Activated CD4-positive, alpha-beta T cell treated with anti-CD3 and anti-CD28 coated beads for 36 hours (primary cell): ENCODE data around the gene SLC48A1. TPM values are rescaled to one million over a fixed set of nuclear protein-coding genes. Genes with fewer than 3 reads are reported as not detected.

Experiments used
- ATAC-seq: fragments of 200-7000 bp; cut with Tn5 transposase; one replicate; pipeline ENCODE4 v1.10.0; 2021; ENCODE audit warnings: mild to moderate bottlenecking, moderate library complexity
- CTCF ChIA-PET: fragments of 350-600 bp; sonication (Branson Sonifier 250); formaldehyde crosslinking; loops from one replicate; lab custom pipeline; 2021; ENCODE audit warnings: antibody characterized with exemption; lab: Charles Lee
- POLR2A ChIA-PET: fragments of 350-600 bp; sonication (Branson Sonifier 250); formaldehyde crosslinking; loops from one replicate; lab custom pipeline; 2021; ENCODE audit warnings: antibody characterized with exemption, inconsistent platforms; lab: Charles Lee
- DNase-seq: peaks from one replicate; pipeline ENCODE4 v3.0.0-alpha.2; 2020
- H3K27ac Mint-ChIP-seq: one replicate; pipeline ENCODE4 v1.8.0; 2021; ENCODE audit warnings: mixed read lengths
- H3K27me3 Mint-ChIP-seq: one replicate; pipeline ENCODE4 v1.8.0; 2021; ENCODE audit warnings: mixed read lengths
- H3K36me3 Mint-ChIP-seq: one replicate; pipeline ENCODE4 v1.8.0; 2021; ENCODE audit warnings: low read depth, mixed read lengths
- H3K4me1 Mint-ChIP-seq: one replicate; pipeline ENCODE4 v1.8.0; 2021; ENCODE audit warnings: mixed read lengths
- H3K4me3 Mint-ChIP-seq: one replicate; pipeline ENCODE4 v1.8.0; 2021; ENCODE audit warnings: mild to moderate bottlenecking, moderate library complexity, mixed read lengths
- H3K9me3 Mint-ChIP-seq: one replicate; pipeline ENCODE4 v1.8.0; 2021; ENCODE audit warnings: low read depth, mixed read lengths
- intact Hi-C, 2 experiments: fragments of 100-400 bp; cut with DNase I in 1 of 2; cut with micrococcal nuclease in 1 of 2; formaldehyde crosslinking; loops; one replicate each; pipeline versions ENCODE4 v1.14.2 to v1.15.1; 2022 to 2024; cut with DNase I, micrococcal nuclease
- total RNA-seq, 2 experiments: library from RNA; stranded (reverse); gene quantifications; one replicate each; pipeline ENCODE4 v1.2.3, GENCODE V29; 2021

The SLC48A1 gene
- total RNA-seq, 2 experiments from 2014 or later = 5.9 to 8.5 TPM

GRCh38 chr12:47777151-47777550 lies 4.1 kb downstream of the SLC48A1 start:
- POLR2A ChIA-PET = interaction anchor here (0.7 to 1.0 kb wide), 3 partner anchors 24 to 57 kb away, joined by 3 to 5 read pairs (median 3); no protein-coding TSS in a partner anchor
- intact Hi-C loops = loop anchor here (5.0 to 10.0 kb wide), 2 partner anchors 125 to 742 kb away; no protein-coding TSS in a partner anchor
- DNase-seq = no peak
- no peak overlapping the region for H3K27ac Mint-ChIP-seq
- CTCF ChIA-PET = interaction anchor here (0.5 to 18.7 kb wide), 15 partner anchors 8 to 390 kb away, joined by 3 to 449 read pairs (median 6); partner anchors contain the start of genes ENDOU, RPAP3 and TMEM106C
- H3K4me3 Mint-ChIP-seq = no peak overlapping the region
- no peaks in the 10 kb centered on the region for H3K9me3 Mint-ChIP-seq
- no peaks in the 10 kb centered on the region for H3K27me3 Mint-ChIP-seq
- H3K4me1 Mint-ChIP-seq = peaks cover 37% of the 10 kb centered on the region
- ATAC-seq = no peak
- H3K36me3 Mint-ChIP-seq = peaks cover 3% of the 10 kb centered on the region

GRCh38 chr12:47777741-47778558 lies 4.9 kb downstream of the SLC48A1 start:
- Mint-ChIP-seq H3K27ac (no peak overlapping the region), H3K36me3 (peaks cover 5% of the 10 kb centered on the region), H3K4me1 (peaks cover 37% of the 10 kb centered on the region), H3K4me3 (no peak overlapping the region), H3K9me3 (no peaks in the 10 kb centered on the region), H3K27me3 (no peaks in the 10 kb centered on the region)
- ATAC-seq (no peak), DNase-seq (no peak)
- CTCF ChIA-PET = interaction anchor here (0.6 to 18.7 kb wide), 21 partner anchors 10 to 389 kb away, joined by 3 to 449 read pairs (median 6); partner anchors contain the start of genes ENDOU, RAPGEF3 and RPAP3
- POLR2A ChIA-PET = interaction anchor here (0.7 to 1.0 kb wide), 3 partner anchors 23 to 56 kb away, joined by 3 to 5 read pairs (median 3); no protein-coding TSS in a partner anchor
- intact Hi-C loops = loop anchor here (5.0 to 10.0 kb wide), 2 partner anchors 126 to 743 kb away; no protein-coding TSS in a partner anchor

GRCh38 chr12:47778881-47779280 lies 5.8 kb downstream of the SLC48A1 start:
- ChIA-PET CTCF (interaction anchor here (0.7 to 18.7 kb wide), 21 partner anchors 11 to 176 kb away, joined by 3 to 449 read pairs (median 5); partner anchors contain the start of genes ENDOU, RAPGEF3 and RPAP3), POLR2A (interaction anchor here (1.2 kb wide), 1 partner anchor 29 kb away, joined by 3 read pairs; no protein-coding TSS in a partner anchor)
- no peak overlapping the region for H3K4me3 Mint-ChIP-seq
- H3K4me1 Mint-ChIP-seq = peaks cover 33% of the 10 kb centered on the region
- peaks cover 10% of the 10 kb centered on the region for H3K36me3 Mint-ChIP-seq
- DNase-seq (no peak), ATAC-seq (no peak)
- no peak overlapping the region for H3K27ac Mint-ChIP-seq
- H3K27me3 Mint-ChIP-seq = no peaks in the 10 kb centered on the region
- intact Hi-C loops = loop anchor here (1.0 to 10.0 kb wide), 6 partner anchors 37 to 744 kb away; no protein-coding TSS in a partner anchor
- no peaks in the 10 kb centered on the region for H3K9me3 Mint-ChIP-seq

- peak; percentile 82 for ATAC-seq
- Mint-ChIP-seq H3K36me3 (peaks cover 13% of the 10 kb centered on the region), H3K27me3 (no peaks in the 10 kb centered on the region), H3K4me1 (peaks cover 29% of the 10 kb centered on the region), H3K9me3 (no peaks in the 10 kb centered on the region), H3K4me3 (no peak overlapping the region), H3K27ac (peak overlapping the region; percentile 37)
- ChIA-PET POLR2A (interaction anchor here (1.2 kb wide), 1 partner anchor 29 kb away, joined by 3 read pairs; no protein-coding TSS in a partner anchor), CTCF (interaction anchor here (0.5 to 18.7 kb wide), 22 partner anchors 10 to 1164 kb away, joined by 3 to 449 read pairs (median 5); partner anchors contain the start of genes ENDOU, RAPGEF3 and RPAP3)
- intact Hi-C loops = loop anchor here (1.0 to 10.0 kb wide), 6 partner anchors 37 to 745 kb away; no protein-coding TSS in a partner anchor
- peak; percentile 96 for DNase-seq
These were observed 6.4 kb downstream of the SLC48A1 start for GRCh38 chr12:47779301-47779942.

- peak overlapping the region; percentile 37 for H3K27ac Mint-ChIP-seq
- H3K27me3 Mint-ChIP-seq = no peaks in the 10 kb centered on the region
- ATAC-seq = no peak
- POLR2A ChIA-PET = interaction anchor here (1.2 kb wide), 1 partner anchor 28 kb away, joined by 3 read pairs; no protein-coding TSS in a partner anchor
- no peak for DNase-seq
- H3K9me3 Mint-ChIP-seq = no peaks in the 10 kb centered on the region
- peaks cover 26% of the 10 kb centered on the region for H3K4me1 Mint-ChIP-seq
- H3K36me3 Mint-ChIP-seq = peaks cover 19% of the 10 kb centered on the region
- CTCF ChIA-PET = interaction anchor here (0.5 to 18.7 kb wide), 20 partner anchors 10 to 1163 kb away, joined by 3 to 449 read pairs (median 5); partner anchors contain the start of genes ENDOU, RAPGEF3 and RPAP3
- intact Hi-C loops = loop anchor here (1.0 to 10.0 kb wide), 6 partner anchors 38 to 745 kb away; no protein-coding TSS in a partner anchor
- H3K4me3 Mint-ChIP-seq = no peak overlapping the region
These were observed 7.0 kb downstream of the SLC48A1 start for GRCh38 chr12:47779943-47780504.

GRCh38 chr12:47781479-47782371 lies 8.7 kb downstream of the SLC48A1 start:
- intact Hi-C loops = no loop called here
- CTCF ChIA-PET = interaction anchor here (0.6 to 18.7 kb wide), 9 partner anchors 9 to 189 kb away, joined by 3 to 449 read pairs (median 5); partner anchors contain the start of genes ENDOU, RPAP3 and SLC48A1
- H3K9me3 Mint-ChIP-seq = no peaks in the 10 kb centered on the region
- no peak for ATAC-seq
- H3K36me3 Mint-ChIP-seq = peaks cover 35% of the 10 kb centered on the region
- no peak for DNase-seq
- POLR2A ChIA-PET = interaction anchor here (0.5 to 1.0 kb wide), 2 partner anchors 63 to 87 kb away, joined by 3 to 4 read pairs; no protein-coding TSS in a partner anchor
- peaks cover 19% of the 10 kb centered on the region for H3K4me1 Mint-ChIP-seq
- no peaks in the 10 kb centered on the region for H3K27me3 Mint-ChIP-seq
- peak overlapping the region; percentile 60 for H3K27ac Mint-ChIP-seq
- H3K4me3 Mint-ChIP-seq = peak overlapping the region; percentile 16

GRCh38 chr12:47782372-47782770 lies 9.3 kb downstream of the SLC48A1 start:
- DNase-seq (no peak), ATAC-seq (no peak)
- H3K27me3 Mint-ChIP-seq = no peaks in the 10 kb centered on the region
- POLR2A ChIA-PET = interaction anchor here (1.0 kb wide), 1 partner anchor 63 kb away, joined by 3 read pairs; no protein-coding TSS in a partner anchor
- no peaks in the 10 kb centered on the region for H3K9me3 Mint-ChIP-seq
- CTCF ChIA-PET = interaction anchor here (0.8 to 18.7 kb wide), 6 partner anchors 10 to 66 kb away, joined by 5 to 449 read pairs (median 88); partner anchors contain the start of genes ENDOU, RPAP3 and SLC48A1
- peak overlapping the region; percentile 7 for H3K27ac Mint-ChIP-seq
- intact Hi-C loops = no loop called here
- peaks cover 24% of the 10 kb centered on the region for H3K4me1 Mint-ChIP-seq
- peaks cover 42% of the 10 kb centered on the region for H3K36me3 Mint-ChIP-seq
- H3K4me3 Mint-ChIP-seq = no peak overlapping the region

GRCh38 chr12:47783024-47783755 lies 10.2 kb downstream of the SLC48A1 start:
- H3K4me1 Mint-ChIP-seq = peaks cover 32% of the 10 kb centered on the region
- intact Hi-C loops = no loop called here

More at GRCh38 chr12:47783024-47783755, 10.2 kb downstream of the SLC48A1 start:
- no peaks in the 10 kb centered on the region for H3K27me3 Mint-ChIP-seq
- no peaks in the 10 kb centered on the region for H3K9me3 Mint-ChIP-seq
- POLR2A ChIA-PET = no interaction called here
- peaks cover 50% of the 10 kb centered on the region for H3K36me3 Mint-ChIP-seq
- CTCF ChIA-PET = interaction anchor here (7.1 to 18.7 kb wide), 3 partner anchors 15 to 54 kb away, joined by 85 to 449 read pairs (median 90); no protein-coding TSS in a partner anchor
- DNase-seq (no peak), ATAC-seq (no peak)
- no peak overlapping the region for H3K4me3 Mint-ChIP-seq
- H3K27ac Mint-ChIP-seq = peak overlapping the region; percentile 7
